Neutrophil (primary cell): ENCODE results near the gene CDC16.

Experiments
- H3K27ac ChIP-seq: fragments of 200-600 bp; sonication (generic); 2 replicates; pipeline ENCODE4 v1.5.1; 2016; ENCODE audit warnings: mild to moderate bottlenecking, moderate library complexity
- H3K27me3 ChIP-seq: fragments of 200-600 bp; sonication (generic); 2 replicates; pipeline ENCODE4 v1.6.0; 2016; ENCODE audit warnings: mild to moderate bottlenecking
- H3K36me3 ChIP-seq: fragments of 200-600 bp; sonication (generic); 2 replicates; pipeline ENCODE4 v1.5.1; 2017
- H3K4me1 ChIP-seq, 2 experiments: fragments of 200-600 bp in 1 of 2; sonication (generic) in 1 of 2; 1 replicate in 1 of 2; 2 replicates in 1 of 2; pipeline versions ENCODE4 v1.5.1 to v1.6.1; 2013 to 2016; ENCODE audit warnings: low read depth in 1 of 2, low read length in 1 of 2, mild to moderate bottlenecking in 1 of 2, moderate library complexity in 1 of 2; ENCODE audit not compliant: control insufficient read depth in 1 of 2, insufficient read depth in 1 of 2
- H3K4me3 ChIP-seq, 2 experiments: fragments of 200-600 bp in 1 of 2; sonication (generic) in 1 of 2; 1 replicate in 1 of 2; 2 replicates in 1 of 2; pipeline ENCODE4 v1.5.1; 2013 to 2016; ENCODE audit warnings: low read depth in 1 of 2, low read length in 1 of 2, mild to moderate bottlenecking in 1 of 2, moderate library complexity in 1 of 2
- H3K9me3 ChIP-seq: fragments of 200-600 bp; sonication (generic); 2 replicates; pipeline ENCODE4 v1.5.1; 2016
- TF ChIP-seq, protein P1 (sequence below): fragments of 200-600 bp; sonication (generic); IDR thresholded peaks from 2 replicates; pipeline ENCODE4 v1.5.1; 2016; ENCODE audit warnings: antibody characterized with exemption

CDC16 gene

DNA sequence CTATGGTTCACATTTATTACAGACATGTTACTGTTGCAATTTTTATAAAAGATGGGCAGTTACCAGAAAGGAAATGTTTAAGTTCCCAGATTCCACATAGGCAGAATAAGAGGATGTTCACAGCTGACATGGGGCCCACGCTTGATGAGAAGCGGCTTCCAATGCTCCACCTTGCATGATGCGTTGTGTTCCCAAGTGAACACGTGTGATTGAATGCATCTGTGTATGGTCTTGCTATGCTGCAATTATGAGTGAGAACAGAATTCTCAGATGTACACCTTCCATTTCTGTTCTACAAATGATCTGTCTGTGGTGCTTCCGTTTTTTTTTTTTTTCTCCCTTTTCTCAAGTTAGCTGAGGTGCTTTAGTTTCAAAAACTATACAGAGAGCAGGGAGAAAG, 62.2 kb downstream of the CDC16 start:
- H3K27ac ChIP-seq, result no peak overlapping the region
- no peaks in the 10 kb centered on the region for H3K27me3 ChIP-seq
- TF ChIP-seq, protein P1, sequence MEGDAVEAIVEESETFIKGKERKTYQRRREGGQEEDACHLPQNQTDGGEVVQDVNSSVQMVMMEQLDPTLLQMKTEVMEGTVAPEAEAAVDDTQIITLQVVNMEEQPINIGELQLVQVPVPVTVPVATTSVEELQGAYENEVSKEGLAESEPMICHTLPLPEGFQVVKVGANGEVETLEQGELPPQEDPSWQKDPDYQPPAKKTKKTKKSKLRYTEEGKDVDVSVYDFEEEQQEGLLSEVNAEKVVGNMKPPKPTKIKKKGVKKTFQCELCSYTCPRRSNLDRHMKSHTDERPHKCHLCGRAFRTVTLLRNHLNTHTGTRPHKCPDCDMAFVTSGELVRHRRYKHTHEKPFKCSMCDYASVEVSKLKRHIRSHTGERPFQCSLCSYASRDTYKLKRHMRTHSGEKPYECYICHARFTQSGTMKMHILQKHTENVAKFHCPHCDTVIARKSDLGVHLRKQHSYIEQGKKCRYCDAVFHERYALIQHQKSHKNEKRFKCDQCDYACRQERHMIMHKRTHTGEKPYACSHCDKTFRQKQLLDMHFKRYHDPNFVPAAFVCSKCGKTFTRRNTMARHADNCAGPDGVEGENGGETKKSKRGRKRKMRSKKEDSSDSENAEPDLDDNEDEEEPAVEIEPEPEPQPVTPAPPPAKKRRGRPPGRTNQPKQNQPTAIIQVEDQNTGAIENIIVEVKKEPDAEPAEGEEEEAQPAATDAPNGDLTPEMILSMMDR, result no peak
- peaks cover 66% of the 10 kb centered on the region for H3K36me3 ChIP-seq
- no peaks in the 10 kb centered on the region for H3K9me3 ChIP-seq
- no peaks in the 10 kb centered on the region for H3K4me1 ChIP-seq
- H3K4me3 ChIP-seq, result no peak overlapping the region

DNA sequence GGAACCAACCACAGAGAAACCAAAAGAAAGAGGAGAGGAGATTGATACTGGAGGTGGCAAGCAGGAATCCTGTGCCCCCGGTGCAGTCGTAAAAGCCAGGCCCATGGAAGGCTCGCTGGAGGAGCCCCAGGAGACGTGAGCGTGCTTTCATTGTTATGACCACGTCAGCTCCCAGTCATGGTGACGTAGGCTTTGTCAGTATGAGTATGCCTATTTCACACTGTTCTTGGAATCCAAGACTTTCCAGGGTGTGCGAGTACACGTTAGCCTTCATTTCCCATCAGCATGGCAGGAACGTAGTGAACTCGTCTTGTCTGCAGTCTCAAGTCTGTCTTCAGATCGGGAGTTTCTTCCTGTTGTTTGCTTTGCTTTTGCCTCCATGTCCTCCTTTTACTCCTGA, 64.2 kb downstream of the CDC16 start:
- Histone ChIP-seq H3K9me3 (no peaks in the 10 kb centered on the region), H3K4me3 (no peak overlapping the region), H3K36me3 (peaks cover 74% of the 10 kb centered on the region), H3K27me3 (no peaks in the 10 kb centered on the region), H3K27ac (no peak overlapping the region), H3K4me1 (no peaks in the 10 kb centered on the region)
- TF ChIP-seq, protein P1, result no peak

DNA sequence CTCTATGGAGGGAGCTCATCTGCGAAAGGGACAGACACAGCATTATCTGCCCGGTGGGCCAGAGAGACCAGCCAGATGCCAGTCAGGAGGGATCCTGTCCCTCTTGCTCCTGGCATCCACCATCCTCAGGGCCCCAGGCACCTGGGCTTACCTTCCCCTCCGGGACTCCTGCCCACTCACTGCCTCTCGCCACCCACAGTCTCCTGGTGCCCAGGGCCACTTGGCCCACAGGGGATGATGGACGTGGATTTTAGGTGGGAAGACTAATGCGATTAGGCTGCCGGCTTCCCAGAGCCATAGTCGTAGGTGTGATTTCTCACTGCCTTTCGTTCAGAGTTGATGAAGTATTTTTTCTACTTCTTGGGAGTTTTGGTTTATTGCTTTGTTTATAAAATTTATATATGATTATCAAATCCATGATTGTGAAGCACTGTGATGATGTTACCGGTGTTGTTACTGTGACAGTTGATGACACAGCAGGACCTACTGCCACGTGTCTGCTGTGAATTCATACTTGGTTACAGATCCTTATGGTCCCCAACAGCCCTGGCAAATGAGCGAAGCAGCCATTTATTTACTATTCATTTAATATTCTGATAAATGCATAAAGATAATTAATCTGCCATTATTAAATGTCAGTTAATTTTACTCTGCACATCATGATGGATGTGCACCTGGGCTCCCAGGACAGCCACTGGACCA, 65.1 kb downstream of the CDC16 start:
- H3K4me3 ChIP-seq, result no peak overlapping the region
- peaks cover 76% of the 10 kb centered on the region for H3K36me3 ChIP-seq
- H3K9me3 ChIP-seq, result no peaks in the 10 kb centered on the region
- no peaks in the 10 kb centered on the region for H3K27me3 ChIP-seq
- TF ChIP-seq, protein P1, result no peak
- H3K4me1 ChIP-seq, result no peaks in the 10 kb centered on the region
- H3K27ac ChIP-seq, result no peak overlapping the region

DNA sequence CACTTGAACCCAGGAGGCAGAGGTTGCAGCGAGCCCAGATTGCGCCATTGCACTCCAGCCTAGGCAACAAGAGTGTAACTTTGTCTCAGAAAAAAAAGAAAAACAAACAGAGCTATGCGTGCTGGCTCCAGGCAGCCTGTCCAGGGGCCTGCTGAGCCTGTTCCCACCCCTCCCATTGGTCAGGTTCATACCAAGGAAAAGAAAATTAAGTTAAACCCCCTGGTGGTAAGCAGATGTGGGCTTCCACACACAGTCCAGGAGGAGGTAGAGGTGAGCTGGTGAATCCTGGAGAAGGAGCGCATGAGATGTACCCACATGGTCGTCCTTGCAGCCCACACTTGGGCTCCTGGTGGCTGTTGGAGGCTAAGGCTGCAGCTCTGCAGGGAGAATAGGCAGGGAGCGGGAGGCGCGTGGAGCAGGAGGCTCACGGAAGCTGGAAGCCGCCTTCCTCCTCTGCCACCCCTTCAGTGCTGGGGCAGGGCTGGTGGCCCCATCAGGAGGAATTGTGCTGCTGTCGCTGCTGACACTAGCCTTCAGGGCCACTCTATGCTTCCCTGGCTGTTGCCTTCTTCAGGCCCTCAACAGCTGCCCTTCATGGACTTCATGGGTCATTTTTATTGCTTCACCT, 69.1 kb downstream of the CDC16 start:
- TF ChIP-seq, protein P1, result no peak
- H3K36me3 ChIP-seq, result peaks cover 72% of the 10 kb centered on the region
- no peak overlapping the region for H3K27ac ChIP-seq
- no peaks in the 10 kb centered on the region for H3K9me3 ChIP-seq
- H3K4me1 ChIP-seq, result no peaks in the 10 kb centered on the region
- no peaks in the 10 kb centered on the region for H3K27me3 ChIP-seq
- H3K4me3 ChIP-seq, result no peak overlapping the region

DNA sequence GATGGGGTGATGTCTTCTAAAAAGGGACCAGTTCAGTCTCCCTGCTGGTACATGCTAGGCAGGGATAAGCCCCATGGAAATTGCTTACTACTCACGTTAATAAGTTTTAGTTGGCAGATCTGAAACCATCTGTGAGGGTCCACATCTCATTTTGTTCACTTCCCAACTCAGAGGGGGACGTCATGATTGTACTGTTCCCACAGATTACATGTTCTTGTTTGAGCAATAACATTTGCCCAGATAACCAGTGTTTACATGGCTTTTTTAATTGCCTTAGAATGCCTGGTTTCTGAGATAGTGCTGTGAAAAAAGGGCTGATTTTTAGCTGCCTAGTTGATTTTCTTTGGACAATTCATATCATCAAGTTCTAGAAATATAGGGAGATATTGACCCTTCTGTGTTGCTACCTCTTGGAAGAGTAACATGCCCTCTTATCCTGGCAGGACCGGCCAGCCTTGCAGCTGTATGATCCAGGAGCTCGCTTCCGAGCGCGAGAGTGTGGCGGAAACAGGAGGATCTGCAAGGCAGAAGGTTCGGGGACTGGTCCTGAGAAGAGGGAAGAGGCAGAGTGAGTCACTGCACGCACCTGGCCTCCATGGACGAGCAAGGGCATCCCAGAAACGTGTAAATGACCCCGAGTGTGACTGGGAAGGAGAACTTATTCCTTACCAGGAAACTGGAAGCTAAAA, 69.8 kb downstream of the CDC16 start:
- Histone ChIP-seq H3K27ac (no peak overlapping the region), H3K36me3 (peaks cover 65% of the 10 kb centered on the region), H3K27me3 (no peaks in the 10 kb centered on the region), H3K4me1 (no peaks in the 10 kb centered on the region), H3K4me3 (no peak overlapping the region), H3K9me3 (no peaks in the 10 kb centered on the region)
- TF ChIP-seq, protein P1, result no peak
